Mucosa of rectum (tissue), 2 donors: ENCODE measurements around the gene CACNA1G.

Experiments
- H3K27ac ChIP-seq, 2 donors: one replicate each; pipeline ENCODE4 v1.7.0; 2013; ENCODE audit warnings: inconsistent platforms in 2 of 2, low read depth in 2 of 2, low read length in 2 of 2
- H3K27me3 ChIP-seq, 2 donors: one replicate each; pipeline ENCODE4 v1.7.0; 2013; ENCODE audit warnings: low read length in 2 of 2; ENCODE audit not compliant: control insufficient read depth in 2 of 2, insufficient read depth in 2 of 2
- H3K36me3 ChIP-seq, 2 donors: one replicate each; pipeline ENCODE4 v1.7.0; 2013; ENCODE audit warnings: low read length in 2 of 2; ENCODE audit not compliant: control insufficient read depth in 2 of 2, insufficient read depth in 2 of 2
- H3K4me1 ChIP-seq, 2 donors: one replicate each; pipeline ENCODE4 v1.7.0; 2013; ENCODE audit warnings: low read length in 2 of 2, mild to moderate bottlenecking in 1 of 2; ENCODE audit not compliant: control insufficient read depth in 2 of 2, insufficient read depth in 2 of 2
- H3K4me3 ChIP-seq, 2 donors: one replicate each; pipeline ENCODE4 v1.7.0; 2013; ENCODE audit warnings: low read length in 2 of 2
- H3K9ac ChIP-seq, 2 donors: one replicate each; pipeline ENCODE4 v1.7.0; 2013; ENCODE audit warnings: low read length in 2 of 2, low read depth in 1 of 2, mild to moderate bottlenecking in 1 of 2
- H3K9me3 ChIP-seq, 2 donors: one replicate each; pipeline ENCODE4 v1.7.0; 2013; ENCODE audit warnings: low read length in 2 of 2; ENCODE audit not compliant: control insufficient read depth in 2 of 2
- donor health status: healthy.
- donor health status: Normal muscosa, but diverticular disease.

The CACNA1G gene

DNA sequence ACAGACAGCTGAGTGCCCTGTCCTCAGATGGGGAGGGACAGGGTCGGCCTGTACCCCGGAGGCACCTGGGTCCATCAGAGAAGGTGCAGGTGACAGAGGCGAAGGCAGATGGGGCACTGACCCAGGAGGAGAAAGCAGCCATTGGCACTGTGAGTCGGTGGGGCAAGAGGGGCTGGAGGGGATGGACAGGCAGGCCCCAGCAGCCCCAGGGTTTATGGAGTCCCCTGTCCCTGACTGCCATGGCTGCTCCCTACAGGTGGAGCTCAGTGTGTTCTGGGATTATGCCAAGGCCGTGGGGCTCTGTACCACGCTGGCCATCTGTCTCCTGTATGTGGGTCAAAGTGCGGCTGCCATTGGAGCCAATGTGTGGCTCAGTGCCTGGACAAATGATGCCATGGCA lies 115.1 kb downstream of the CACNA1G start:
- Histone ChIP-seq H3K27me3 (no peaks in the 10 kb centered on the region), H3K36me3 (peaks cover 27 to 31% of the 10 kb centered on the region in 2 donors), H3K4me1 (peaks cover 18 to 24% of the 10 kb centered on the region in 2 donors), H3K27ac (peak overlapping the region; percentile 66 to 77), H3K9ac (peak overlapping the region; percentile 15 to 46), H3K4me3 (peak overlapping the region in 1 of 2 donors; percentile 6), H3K9me3 (no peaks in the 10 kb centered on the region)

DNA sequence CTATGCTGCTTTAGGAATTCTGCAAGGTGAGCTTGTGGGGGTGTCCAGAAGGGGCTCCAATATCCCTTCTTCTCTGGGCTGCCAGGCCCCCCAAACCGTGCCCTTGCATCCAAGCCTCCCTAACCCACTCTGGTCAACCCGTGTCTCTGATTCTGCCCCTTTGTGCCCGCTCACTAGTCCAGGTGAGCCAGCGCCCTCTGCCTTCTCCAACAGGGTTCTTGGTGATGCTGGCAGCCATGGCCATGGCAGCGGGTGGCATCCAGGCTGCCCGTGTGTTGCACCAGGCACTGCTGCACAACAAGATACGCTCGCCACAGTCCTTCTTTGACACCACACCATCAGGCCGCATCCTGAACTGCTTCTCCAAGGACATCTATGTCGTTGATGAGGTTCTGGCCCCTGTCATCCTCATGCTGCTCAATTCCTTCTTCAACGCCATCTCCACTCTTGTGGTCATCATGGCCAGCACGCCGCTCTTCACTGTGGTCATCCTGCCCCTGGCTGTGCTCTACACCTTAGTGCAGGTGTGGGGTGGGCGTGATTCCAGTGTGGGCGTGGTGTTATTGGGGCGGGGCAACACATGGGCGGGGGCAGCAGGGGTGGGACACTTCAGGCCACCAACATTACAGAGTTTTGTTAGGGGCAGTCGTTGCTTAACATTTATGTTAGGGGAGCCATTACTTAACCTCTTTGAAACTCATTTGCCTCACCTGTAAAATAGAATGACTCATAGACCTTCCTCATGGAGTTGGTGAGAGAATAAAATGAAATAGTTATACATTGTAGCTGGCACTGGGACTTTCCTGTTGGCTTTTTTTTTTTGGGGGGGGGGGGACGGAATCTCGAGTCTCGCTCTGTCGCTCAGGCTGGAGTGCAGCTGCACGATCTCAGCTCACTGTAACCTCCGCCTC lies 115.8 kb downstream of the CACNA1G start:
- Histone ChIP-seq H3K36me3 (peaks cover 27 to 31% of the 10 kb centered on the region in 2 donors), H3K27me3 (no peaks in the 10 kb centered on the region)

More for the DNA sequence above, 115.8 kb downstream of the CACNA1G start:
- Histone ChIP-seq H3K4me3 (no peak overlapping the region), H3K9ac (no peak overlapping the region), H3K27ac (peak overlapping the region; percentile 66 to 77), H3K9me3 (no peaks in the 10 kb centered on the region), H3K4me1 (peaks cover 18 to 29% of the 10 kb centered on the region in 2 donors)
